Loucy (cell line): ENCODE data around the gene SELENON.

Source experiments
- EZH2phosphoT487 ChIP-seq: fragments of 200-600 bp; IDR thresholded peaks from 2 replicates; pipeline ENCODE4 v1.6.1; 2018; ENCODE audit warnings: antibody characterized with exemption, mild to moderate bottlenecking, moderate library complexity, borderline replicate concordance
- TF ChIP-seq, protein P1 (sequence below): fragments of 200-600 bp; sonication (generic); conservative IDR thresholded peaks from 2 replicates; pipeline ENCODE4 v1.5.1; 2014; ENCODE audit warnings: mild to moderate bottlenecking, antibody characterized with exemption, low read length

DNA sequence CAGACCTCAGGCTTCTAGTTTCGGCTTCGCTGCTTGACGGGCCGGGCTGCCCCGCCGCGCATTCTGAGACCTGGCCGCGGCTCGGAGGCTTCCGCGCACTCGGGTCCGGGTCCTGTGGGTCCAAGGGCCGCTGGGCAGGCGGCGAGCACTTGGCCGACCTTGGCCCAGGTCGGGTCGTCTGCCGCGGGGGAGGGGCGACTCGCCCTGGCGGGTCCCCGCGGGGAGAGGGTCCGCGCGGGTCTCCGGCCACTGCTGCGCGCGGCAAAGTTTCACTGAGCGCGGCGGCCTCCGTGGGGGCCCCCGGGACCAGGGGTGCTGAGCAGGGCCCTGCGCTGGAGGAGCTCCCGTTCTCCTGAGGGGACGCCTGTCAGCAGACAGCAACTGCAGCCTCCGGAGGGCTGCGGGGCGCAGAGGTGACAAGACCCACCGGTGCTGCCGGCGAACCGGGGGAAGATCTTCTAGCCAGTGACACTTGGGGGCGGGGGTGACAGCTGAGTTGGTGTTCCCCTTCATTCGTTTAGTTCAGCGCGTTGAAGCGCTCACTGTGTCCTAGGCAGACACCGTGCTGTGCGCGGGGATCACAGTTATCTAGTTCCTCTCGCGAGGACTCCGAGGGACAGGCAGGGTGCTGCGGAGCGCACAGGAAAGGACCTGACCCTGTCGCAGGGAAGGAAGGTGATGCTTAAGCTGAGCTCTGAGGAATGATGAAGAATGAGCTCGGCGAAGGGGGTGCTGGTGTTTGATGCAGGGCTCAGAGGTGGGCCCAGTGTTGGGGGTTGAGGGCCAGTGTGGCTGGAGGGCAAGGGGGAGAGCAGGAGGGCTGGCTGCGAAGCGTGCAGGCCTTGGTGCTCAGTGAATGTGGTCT is 20.5 kb downstream of the SELENON start:
- TF ChIP-seq, protein P1, sequence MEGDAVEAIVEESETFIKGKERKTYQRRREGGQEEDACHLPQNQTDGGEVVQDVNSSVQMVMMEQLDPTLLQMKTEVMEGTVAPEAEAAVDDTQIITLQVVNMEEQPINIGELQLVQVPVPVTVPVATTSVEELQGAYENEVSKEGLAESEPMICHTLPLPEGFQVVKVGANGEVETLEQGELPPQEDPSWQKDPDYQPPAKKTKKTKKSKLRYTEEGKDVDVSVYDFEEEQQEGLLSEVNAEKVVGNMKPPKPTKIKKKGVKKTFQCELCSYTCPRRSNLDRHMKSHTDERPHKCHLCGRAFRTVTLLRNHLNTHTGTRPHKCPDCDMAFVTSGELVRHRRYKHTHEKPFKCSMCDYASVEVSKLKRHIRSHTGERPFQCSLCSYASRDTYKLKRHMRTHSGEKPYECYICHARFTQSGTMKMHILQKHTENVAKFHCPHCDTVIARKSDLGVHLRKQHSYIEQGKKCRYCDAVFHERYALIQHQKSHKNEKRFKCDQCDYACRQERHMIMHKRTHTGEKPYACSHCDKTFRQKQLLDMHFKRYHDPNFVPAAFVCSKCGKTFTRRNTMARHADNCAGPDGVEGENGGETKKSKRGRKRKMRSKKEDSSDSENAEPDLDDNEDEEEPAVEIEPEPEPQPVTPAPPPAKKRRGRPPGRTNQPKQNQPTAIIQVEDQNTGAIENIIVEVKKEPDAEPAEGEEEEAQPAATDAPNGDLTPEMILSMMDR: no peak
- no peak for TF ChIP-seq EZH2phosphoT487
